Astrocyte (in vitro differentiated cells and primary cell): ENCODE data around the gene TRABD2A. TPM values are rescaled to one million over a fixed set of nuclear protein-coding genes. Genes with fewer than 3 reads are reported as not detected.

Source experiments
- total RNA-seq: library from RNA; stranded (reverse); gene quantifications from 2 replicates; pipeline ENCODE4 v1.2.1, GENCODE V29; 2021

The TRABD2A gene
- total RNA-seq, 1 donor from 2014 or later = 2.6 TPM

Other genes starting within 250 kb of the TRABD2A start
- 2,866 and 3,439 TPM in 2 replicates for gene TMSB10, start 24.6 kb upstream of the TRABD2A start, total RNA-seq
- gene KCMF1, start 90.1 kb upstream of the TRABD2A start, total RNA-seq = 90.8 and 105 TPM in 2 replicates